ENCODE data around the gene DNAJB13.

Gene DNAJB13

DNA sequence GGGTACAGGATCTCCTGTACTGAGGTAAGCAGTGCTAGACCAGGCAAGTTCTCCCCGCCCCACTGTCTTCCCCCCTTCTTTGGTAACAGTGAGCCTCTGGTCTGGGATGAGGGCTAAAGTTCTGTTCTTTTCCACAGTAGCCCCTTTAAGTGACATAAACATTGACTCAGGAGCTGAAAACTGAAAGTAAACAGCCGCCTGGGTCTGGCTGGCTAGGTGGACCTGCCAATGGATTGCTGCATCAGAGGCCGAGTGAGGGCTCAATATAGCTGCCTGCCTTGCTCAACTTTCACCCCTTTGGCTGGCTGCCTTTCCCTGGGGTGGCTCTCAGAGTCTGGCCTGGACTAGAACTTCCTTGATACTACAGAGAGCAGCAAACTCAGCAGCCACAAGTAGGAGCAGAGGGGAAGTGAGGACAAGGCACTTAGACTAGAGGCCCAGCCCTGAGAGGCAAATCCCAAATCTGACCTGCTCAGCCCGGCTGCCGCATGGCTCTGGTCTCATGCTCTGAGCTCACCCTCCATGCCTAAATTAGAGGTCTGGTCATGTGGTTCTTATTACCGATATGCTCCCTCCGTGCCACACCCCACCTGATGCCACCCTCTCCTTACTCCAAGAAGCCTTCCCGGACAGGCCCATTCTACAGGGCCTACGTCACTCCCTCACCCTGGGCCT lies 67.6 kb downstream of the DNAJB13 start:
- no peak for DNase-seq

DNA sequence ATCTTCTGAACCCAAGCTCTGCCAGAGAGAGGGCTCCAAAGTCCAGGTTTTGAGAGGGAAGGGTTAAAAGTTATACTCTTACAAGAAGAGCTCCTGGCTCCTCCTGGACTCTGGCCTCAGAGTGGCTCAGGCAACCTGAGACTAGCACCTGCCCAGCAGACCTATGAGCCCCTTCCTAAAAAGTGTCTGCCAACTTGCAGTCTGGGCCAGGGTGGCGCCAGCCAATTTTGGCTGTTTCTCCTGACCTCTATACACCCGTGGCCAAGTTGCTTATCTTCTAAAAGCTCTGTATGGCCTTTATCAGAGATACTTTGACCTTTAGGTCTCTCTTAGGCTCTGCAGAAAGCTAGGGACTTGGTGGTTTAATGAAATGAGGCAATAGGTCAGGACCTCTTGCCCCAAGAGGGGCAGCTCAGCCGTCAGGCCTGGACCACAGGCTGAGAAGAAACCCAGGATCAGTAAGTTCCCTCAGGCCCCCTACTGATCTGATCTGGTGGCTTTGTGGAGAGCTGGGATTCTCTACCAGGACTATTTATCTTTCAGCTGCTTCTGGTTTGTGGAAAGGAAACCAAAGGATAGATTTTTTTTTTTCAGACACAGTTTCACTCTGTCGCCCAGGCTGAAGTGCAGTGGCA lies 68.4 kb downstream of the DNAJB13 start:
- DNase-seq, result no peak

DNA sequence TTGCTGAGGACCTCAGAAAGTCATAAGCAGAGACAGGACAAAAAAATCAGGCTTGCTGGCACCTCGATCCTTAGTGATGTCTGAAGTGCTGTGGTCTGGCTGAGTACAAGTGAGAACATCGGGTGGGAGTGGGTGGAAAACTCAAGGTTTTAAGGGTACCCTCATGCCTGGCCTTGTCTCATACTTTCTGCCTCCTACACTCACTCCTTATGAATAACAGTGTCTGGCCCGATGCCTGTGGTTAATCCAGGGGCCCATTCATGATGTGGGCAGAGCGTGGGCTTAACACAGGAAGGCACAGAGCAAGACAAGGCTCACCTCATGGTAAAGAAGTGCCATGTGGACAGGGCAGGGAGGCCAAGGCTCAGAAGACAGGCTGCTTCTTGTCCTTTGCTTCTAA lies 69.0 kb downstream of the DNAJB13 start:
- DNase-seq, result no peak

Measured in SHP77 (cell line).